Small intestine (tissue), 16 donors: Measurements from ENCODE around the gene CLDN24. TPM values are rescaled to one million over a fixed set of nuclear protein-coding genes. Genes with fewer than 3 reads are reported as not detected.
A peak's percentile ranks its signal among the peaks of the same experiment; 100 is the strongest.

Source experiments
- DNase-seq, 2 donors: peaks; one replicate each; pipeline versions ENCODE4 v3.0.0 to v3.0.0-alpha.2; 2013
- FAIRE-seq: peaks from 2 replicates; lab custom pipeline; 2012; peaks lifted over from hg19 to GRCh38; lab: Jason Lieb, UNC
- H3K27ac ChIP-seq, 3 donors: one replicate each; pipeline ENCODE4 v1.5.1; 2013; ENCODE audit warnings: low read length in 2 of 3, mild to moderate bottlenecking in 2 of 3, control low read depth in 1 of 3, inconsistent platforms in 1 of 3, low read depth in 1 of 3, moderate library complexity in 1 of 3
- H3K27me3 ChIP-seq, 3 donors: one replicate each; pipeline ENCODE4 v1.6.1; 2013; ENCODE audit warnings: low read length in 3 of 3, inconsistent platforms in 1 of 3; ENCODE audit not compliant: control insufficient read depth in 3 of 3, insufficient read depth in 3 of 3
- H3K36me3 ChIP-seq, 3 donors: one replicate each; pipeline ENCODE4 v1.6.1; 2013; ENCODE audit warnings: low read length in 3 of 3, inconsistent platforms in 1 of 3, low read depth in 1 of 3, mild to moderate bottlenecking in 1 of 3, moderate library complexity in 1 of 3; ENCODE audit not compliant: control insufficient read depth in 3 of 3, insufficient read depth in 2 of 3
- H3K4me1 ChIP-seq, 3 donors: one replicate each; pipeline ENCODE4 v1.6.1; 2013; ENCODE audit warnings: low read length in 2 of 3, inconsistent platforms in 1 of 3, low read depth in 1 of 3, mild to moderate bottlenecking in 1 of 3, moderate library complexity in 1 of 3; ENCODE audit not compliant: control insufficient read depth in 3 of 3, insufficient read depth in 2 of 3
- H3K4me3 ChIP-seq, 3 donors: one replicate each; pipeline ENCODE4 v1.5.1; 2013; ENCODE audit warnings: low read length in 3 of 3, control low read depth in 1 of 3, inconsistent platforms in 1 of 3, low read depth in 1 of 3, mild to moderate bottlenecking in 1 of 3, moderate library complexity in 1 of 3
- H3K9me3 ChIP-seq, 2 donors: one replicate each; pipeline ENCODE4 v1.6.1; 2013; ENCODE audit warnings: low read depth in 1 of 2, low read length in 1 of 2; ENCODE audit not compliant: control insufficient read depth in 2 of 2, insufficient read depth in 1 of 2
- WGBS, 3 donors: extraction: QIAGEN DNeasy Blood & Tissue Kit; methylation state at CpG; one replicate each; pipeline ENCODE4 v1.1.7; 2013; 5-methylcytosine and 5-hydroxymethylcytosine counted together
- long read RNA-seq, 10 donors: transcript quantifications; one replicate each; lab custom pipeline, GENCODE V29; 2026
- polyA plus RNA-seq, 4 donors: library from polyadenylated mRNA; stranded (reverse) in 3 of 4; unstranded in 1 of 4; fragments of 200-250 nt in 3 of 4; fragments of 120-200 nt in 1 of 4; gene quantifications; one replicate each; pipeline versions ENCODE4 v1.2.1 to v1.2.3, GENCODE V29; 2013
- donor health status: healthy with polysubstance abuse.
- donor health status: control.
- donor health status: control.
- donor health status: Bipolar disorder and iron deficiency.
- donor health status: healthy.

The CLDN24 gene
- polyA plus RNA-seq: not detected
- long read RNA-seq, donor 1: 0 reads
- long read RNA-seq, donor 2: 0 reads
- long read RNA-seq, donor 3: 0 reads
- long read RNA-seq, donor 4: 0 reads
- long read RNA-seq, donor 5: 0 reads
- long read RNA-seq, donor 6: 0 reads
- long read RNA-seq, donor 7: 0 reads
- long read RNA-seq, donor 8: 0 reads
- long read RNA-seq, donor 9: 0 reads
- long read RNA-seq, donor 10: 0 reads

DNA sequence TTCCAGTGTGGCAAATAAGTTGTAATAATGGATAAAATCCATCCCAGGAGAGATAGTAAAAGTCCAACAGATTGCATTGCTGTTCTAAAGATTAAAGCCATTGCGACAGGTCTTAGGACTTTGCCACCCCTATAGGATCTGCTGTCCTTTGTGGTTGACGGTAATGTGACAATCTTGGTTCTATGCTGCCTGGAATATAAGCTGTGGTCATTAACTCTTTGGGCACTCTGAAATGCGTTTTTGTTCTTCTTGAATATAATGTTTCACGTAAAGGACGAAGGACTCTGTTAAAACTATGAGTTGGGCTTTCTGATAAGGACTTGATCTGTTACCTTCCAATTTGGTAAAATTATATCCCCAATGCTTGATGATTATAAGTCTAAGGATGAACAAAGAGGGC is at the start of gene CLDN24:
TSS of gene CLDN24 (minus strand) at position 101 of the 400 bp plus-strand sequence. CDS start at position 101, 0 bp downstream.
- Histone ChIP-seq H3K27ac (no peak within 1 kb of the TSS), H3K4me1 (peaks cover 0 to 4% (median 0%) of the 10 kb centered on the region in 3 donors), H3K27me3 (no peaks in the 10 kb centered on the region), H3K36me3 (peaks cover 0 to 7% (median 0%) of the 10 kb centered on the region in 3 donors), H3K4me3 (no peak within 1 kb of the TSS), H3K9me3 (peaks cover 0 to 14% of the 10 kb centered on the region in 2 donors)
- 90 to 93% (median 91%) methylated on average over 5 of the region's 5 CpGs for WGBS, 3 donors
- DNase-seq: peak in 1 of 2 donors; percentile 44
- no peak for FAIRE-seq

DNA sequence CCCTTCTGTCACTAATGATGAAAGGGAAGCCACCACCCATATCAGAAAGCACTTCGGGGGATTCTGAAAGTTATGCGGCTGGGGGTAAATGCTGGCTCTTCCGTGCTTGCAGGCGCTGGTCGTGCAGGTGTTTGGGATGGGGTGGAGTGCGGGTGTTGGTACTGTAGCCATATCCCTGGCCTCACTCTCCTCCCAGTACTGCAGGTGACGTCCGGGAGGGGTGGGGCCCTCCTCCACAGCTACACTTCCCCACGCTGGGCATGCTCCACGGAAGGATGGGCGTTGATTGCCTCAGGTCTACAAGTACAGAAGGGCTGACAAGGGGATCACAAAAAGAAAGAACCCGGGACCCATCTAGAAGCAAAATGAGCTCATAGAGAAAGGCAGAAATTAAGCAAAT is 48.6 kb upstream of the CLDN24 start:
- no peak overlapping the region for H3K4me3 ChIP-seq
- H3K27ac ChIP-seq: no peak overlapping the region
- H3K4me1 ChIP-seq: peaks cover 0 to 2% (median 0%) of the 10 kb centered on the region in 3 donors
- H3K27me3 ChIP-seq: no peaks in the 10 kb centered on the region
- H3K9me3 ChIP-seq: peaks cover 0 to 4% of the 10 kb centered on the region in 2 donors
- WGBS, 3 donors: 33 to 74% (median 69%) methylated on average over 12 of the region's 12 CpGs
- FAIRE-seq (no peak), DNase-seq (no peak)
- no peaks in the 10 kb centered on the region for H3K36me3 ChIP-seq

DNA sequence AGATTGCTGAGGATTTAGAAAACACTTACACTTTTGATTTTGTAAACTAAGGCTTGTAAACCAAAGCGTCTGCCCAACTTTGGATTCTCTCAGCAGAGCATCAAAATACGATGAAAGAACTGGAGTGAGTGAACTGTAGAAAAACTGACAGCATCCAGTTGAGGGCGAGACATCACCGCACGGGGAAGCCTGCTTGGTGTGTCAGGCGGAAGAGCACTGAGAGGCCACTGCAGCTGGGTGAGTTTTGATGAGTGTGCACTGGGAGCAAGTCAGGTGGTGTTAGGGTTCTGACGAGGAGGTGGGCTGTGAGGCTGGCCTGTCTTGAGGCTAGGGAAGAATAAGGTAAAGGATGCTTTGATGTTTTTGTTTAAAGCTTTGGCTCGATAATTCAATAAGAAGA is 46.8 kb upstream of the CLDN24 start:
- Histone ChIP-seq H3K36me3 (no peaks in the 10 kb centered on the region), H3K27me3 (no peaks in the 10 kb centered on the region), H3K9me3 (peaks cover 0 to 4% of the 10 kb centered on the region in 2 donors), H3K4me1 (peaks cover 0 to 10% (median 0%) of the 10 kb centered on the region in 3 donors), H3K27ac (no peak overlapping the region), H3K4me3 (no peak overlapping the region)
- WGBS, 3 donors: 76 to 82% (median 80%) methylated on average over 8 of the region's 8 CpGs
- DNase-seq (no peak), FAIRE-seq (no peak)

DNA sequence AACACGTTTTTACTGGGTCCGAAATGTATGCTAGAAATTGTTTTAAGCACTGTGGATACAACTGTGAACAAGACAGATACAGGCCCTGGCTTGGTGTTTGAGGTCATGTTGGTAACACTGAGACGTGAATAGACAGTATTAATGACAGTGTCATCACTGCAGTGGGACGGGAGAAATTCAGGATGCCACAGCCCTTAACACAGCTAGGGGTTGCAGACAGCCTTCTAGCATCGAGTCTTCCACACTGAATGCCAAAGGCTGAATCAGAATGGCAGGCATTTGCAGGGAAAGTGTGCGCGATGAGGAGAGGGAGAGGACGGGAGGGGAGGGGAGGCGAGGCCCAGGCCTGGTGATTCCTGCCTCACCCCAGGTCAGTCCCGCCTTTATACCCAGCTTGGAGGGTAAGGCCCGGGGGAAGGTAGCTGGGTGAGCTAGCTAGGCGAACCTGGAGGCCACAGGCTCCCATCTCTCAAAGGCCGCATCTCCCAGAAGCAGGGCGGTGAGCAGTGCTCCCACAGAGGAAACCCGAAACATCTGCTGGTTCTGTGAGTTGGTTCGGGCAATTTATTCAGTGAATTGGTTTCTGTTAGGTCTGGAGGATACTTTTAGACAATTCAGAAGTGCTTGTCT is 44.1 kb upstream of the CLDN24 start:
- H3K4me1 ChIP-seq: peaks cover 0 to 10% (median 0%) of the 10 kb centered on the region in 3 donors
- H3K27me3 ChIP-seq: no peaks in the 10 kb centered on the region
- no peaks in the 10 kb centered on the region for H3K36me3 ChIP-seq
- no peak overlapping the region for H3K4me3 ChIP-seq
- H3K9me3 ChIP-seq: no peaks in the 10 kb centered on the region
- FAIRE-seq (no peak), DNase-seq (no peak)
- H3K27ac ChIP-seq: no peak overlapping the region
- WGBS, 3 donors: 80 to 90% (median 89%) methylated on average over 16 of the region's 16 CpGs

DNA sequence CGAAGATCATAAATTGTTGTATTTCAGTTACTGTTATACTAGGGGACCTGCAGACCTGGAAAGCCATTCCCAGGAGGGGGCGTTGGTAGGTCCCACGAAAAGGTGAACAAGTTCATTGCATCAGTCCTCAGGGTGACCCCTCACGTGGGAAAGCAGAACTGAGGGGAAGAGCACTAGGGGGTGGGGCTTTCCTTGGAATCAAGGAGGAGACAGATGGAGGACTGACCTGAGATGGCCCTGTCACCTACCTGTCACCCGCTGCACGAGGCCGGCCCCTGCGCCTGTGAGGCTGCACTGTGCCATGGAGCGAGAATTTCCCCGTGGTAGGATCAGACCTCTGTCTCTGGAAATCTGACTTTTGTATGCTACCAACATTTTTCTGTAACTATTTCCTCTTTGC is 41.8 kb upstream of the CLDN24 start:
- 66 to 74% (median 73%) methylated on average over 10 of the region's 10 CpGs for WGBS, 3 donors
- H3K36me3 ChIP-seq: no peaks in the 10 kb centered on the region
- H3K27ac ChIP-seq: no peak overlapping the region
- no peak overlapping the region for H3K4me3 ChIP-seq
- peaks cover 0 to 10% (median 0%) of the 10 kb centered on the region in 3 donors for H3K4me1 ChIP-seq
- no peak for DNase-seq
- no peak for FAIRE-seq
- no peaks in the 10 kb centered on the region for H3K9me3 ChIP-seq
- no peaks in the 10 kb centered on the region for H3K27me3 ChIP-seq

DNA sequence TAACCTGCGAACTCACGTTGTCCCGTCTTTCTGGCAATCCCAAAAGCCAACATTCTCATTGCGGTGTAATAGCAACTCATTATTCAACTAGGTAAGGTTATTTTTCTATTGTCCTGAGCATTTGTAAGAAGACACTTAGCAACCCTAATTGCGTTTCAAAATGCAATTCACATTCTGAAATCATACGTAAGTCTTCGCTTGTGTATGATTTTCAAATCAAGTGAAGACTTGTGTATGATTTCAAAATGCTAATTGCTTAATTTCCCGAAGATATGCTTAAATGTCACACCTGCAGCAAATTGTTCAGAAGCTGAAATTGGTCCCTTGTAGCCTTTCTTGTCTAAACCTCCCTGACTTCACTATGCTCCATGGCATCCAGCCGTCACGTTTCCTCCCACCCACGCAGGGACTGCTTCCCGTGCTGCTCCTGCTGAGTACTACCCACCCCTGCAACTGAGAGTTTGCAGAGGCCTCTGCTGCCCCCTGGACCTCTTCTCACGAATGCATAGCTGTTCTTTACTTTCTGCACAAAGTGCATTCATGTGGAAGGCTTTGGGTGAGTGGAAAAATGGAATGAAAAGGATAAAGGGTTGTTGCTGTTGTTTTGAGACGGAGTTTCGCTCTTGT is 40.8 kb upstream of the CLDN24 start:
- FAIRE-seq (no peak), DNase-seq (no peak)
- Histone ChIP-seq H3K27ac (no peak overlapping the region), H3K4me1 (peaks cover 0 to 10% (median 0%) of the 10 kb centered on the region in 3 donors), H3K9me3 (no peaks in the 10 kb centered on the region), H3K4me3 (no peak overlapping the region), H3K27me3 (no peaks in the 10 kb centered on the region), H3K36me3 (no peaks in the 10 kb centered on the region)
- WGBS, 3 donors: 72 to 75% (median 73%) methylated on average over 15 of the region's 15 CpGs

DNA sequence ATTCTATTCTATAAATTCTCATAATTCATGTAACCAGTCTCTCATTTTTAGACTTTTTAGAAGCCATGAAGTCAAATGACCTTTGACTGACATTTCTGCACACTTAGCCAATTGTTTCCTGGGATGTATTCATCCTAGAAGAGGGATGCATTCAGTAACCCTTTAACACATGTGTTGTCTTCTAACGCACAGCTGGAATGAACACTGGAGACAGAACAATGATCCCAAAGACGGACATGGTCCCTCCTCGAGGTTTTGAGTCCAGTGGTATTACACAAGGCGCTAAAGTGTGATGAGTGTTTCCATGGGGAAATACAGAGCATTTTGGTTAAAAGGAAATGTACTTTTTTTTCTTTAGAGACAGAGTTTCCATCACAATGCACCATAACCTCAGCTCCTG is 39.8 kb upstream of the CLDN24 start:
- no peak for FAIRE-seq
- Histone ChIP-seq H3K9me3 (no peaks in the 10 kb centered on the region), H3K27me3 (no peaks in the 10 kb centered on the region), H3K4me3 (no peak overlapping the region), H3K27ac (no peak overlapping the region), H3K36me3 (no peaks in the 10 kb centered on the region), H3K4me1 (peaks cover 0 to 10% (median 0%) of the 10 kb centered on the region in 3 donors)
- WGBS, 3 donors: 89 to 95% (median 91%) methylated on average over 4 of the region's 4 CpGs
- no peak for DNase-seq

DNA sequence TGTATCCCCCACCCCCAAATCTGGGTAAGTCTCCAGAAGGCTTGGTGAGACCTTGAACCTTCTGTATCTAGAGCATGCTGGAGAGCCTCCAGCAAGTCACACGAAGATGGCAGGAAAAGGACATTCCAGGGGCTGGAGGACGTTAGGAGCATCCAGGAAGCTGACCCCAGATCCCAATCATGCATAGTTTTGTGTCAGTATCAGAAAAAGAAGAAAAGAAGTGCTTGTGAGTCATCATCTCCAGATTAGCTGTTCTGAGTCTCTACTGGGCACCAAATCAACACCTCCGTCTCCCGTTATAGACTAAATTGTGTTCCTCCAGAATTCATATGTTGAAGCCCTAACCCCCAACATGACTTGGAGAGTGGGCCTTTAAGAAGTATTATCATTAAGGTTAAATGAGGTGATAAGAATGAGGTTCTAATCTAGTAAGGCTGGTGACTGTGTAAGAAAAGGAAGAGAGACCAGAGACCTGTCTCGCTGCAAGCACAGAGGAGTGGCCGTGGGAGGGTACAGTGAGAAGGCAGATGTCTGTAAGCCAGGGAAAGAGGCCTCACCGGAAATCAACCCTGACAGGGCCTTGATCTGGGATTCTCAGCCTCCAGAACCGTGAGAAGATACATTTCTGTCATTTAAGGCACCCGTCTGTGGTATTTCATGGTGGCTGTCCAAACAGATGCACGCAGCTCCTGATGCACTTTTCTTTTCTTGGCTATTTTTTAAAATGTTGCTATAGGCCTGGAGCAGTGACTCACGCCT is 38.1 kb upstream of the CLDN24 start:
- peaks cover 0 to 6% (median 0%) of the 10 kb centered on the region in 3 donors for H3K4me1 ChIP-seq
- no peak overlapping the region for H3K4me3 ChIP-seq
- H3K9me3 ChIP-seq: no peaks in the 10 kb centered on the region
- 68 to 71% (median 70%) methylated on average over 11 of the region's 11 CpGs for WGBS, 3 donors
- H3K27me3 ChIP-seq: no peaks in the 10 kb centered on the region
- no peak for FAIRE-seq
- no peaks in the 10 kb centered on the region for H3K36me3 ChIP-seq
- DNase-seq: no peak
- H3K27ac ChIP-seq: no peak overlapping the region
